Frontal cortex (tissue), 4 donors: ENCODE measurements around the gene KBTBD6. TPM values are rescaled to one million over a fixed set of nuclear protein-coding genes. Genes with fewer than 3 reads are reported as not detected.
"Not testable (repeated sequence)": the region's sequence is repeated elsewhere in the genome, so short reads cannot be mapped to it uniquely, and the experiment has no call there.

Experiments used
- DNase-seq, 2 donors: peaks; one replicate each; pipeline ENCODE4 v3.0.0; 2012; ENCODE audit warnings: low spot score in 2 of 2
- FAIRE-seq: peaks from 2 replicates; lab custom pipeline; 2012; peaks lifted over from hg19 to GRCh38; lab: Jason Lieb, UNC
- total RNA-seq: library from RNA; depleted of rRNA; stranded (reverse); fragments of >200 nt; gene quantifications from one replicate; pipeline ENCODE4 v1.2.3, GENCODE V29; 2014
- donor health status: control.
- donor health status: control.
- donor health status: control.

KBTBD6 gene
- 101 TPM for total RNA-seq

DNA sequence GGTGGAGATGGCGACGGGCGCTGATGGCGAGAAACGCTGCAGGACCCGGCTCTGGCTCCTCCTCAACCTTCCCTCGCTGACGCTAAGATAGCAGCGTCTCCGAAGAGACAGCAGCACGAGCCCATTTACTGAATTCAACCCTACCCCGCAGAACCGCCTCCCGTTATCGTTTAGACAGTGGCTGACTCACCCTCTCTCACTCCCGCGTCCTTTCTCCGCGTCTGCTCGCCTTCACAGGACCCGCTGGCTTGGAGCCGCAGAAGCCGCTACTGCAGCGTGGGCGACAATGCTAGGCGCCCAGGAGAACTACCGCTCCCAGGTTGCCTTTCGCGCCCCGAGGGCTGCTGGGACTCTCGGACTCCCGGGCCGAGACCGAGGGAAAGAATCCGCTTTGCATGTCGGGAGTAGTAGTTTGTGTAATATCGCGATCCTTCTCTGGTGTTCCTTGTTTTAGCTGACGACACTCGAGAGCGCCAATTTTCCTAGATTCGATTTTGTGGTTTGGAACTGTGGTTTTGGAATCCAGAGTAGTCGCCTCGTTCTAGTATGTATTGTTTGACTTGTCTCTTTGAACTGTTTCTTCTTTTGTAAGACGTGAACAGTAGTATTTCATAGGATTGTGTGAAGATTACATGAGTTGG, at the start of gene KBTBD6:
Gene KBTBD6, minus strand, starts transcription at position 291 of the 641 bp plus-strand sequence. CDS start 291 bp downstream, outside the sequence.
- no peak for FAIRE-seq
- peak; percentile 68 to 86 for DNase-seq

GRCh38 chr13:41182231-41182630, 49.6 kb upstream of the KBTBD6 start:
- no peak for FAIRE-seq

DNA sequence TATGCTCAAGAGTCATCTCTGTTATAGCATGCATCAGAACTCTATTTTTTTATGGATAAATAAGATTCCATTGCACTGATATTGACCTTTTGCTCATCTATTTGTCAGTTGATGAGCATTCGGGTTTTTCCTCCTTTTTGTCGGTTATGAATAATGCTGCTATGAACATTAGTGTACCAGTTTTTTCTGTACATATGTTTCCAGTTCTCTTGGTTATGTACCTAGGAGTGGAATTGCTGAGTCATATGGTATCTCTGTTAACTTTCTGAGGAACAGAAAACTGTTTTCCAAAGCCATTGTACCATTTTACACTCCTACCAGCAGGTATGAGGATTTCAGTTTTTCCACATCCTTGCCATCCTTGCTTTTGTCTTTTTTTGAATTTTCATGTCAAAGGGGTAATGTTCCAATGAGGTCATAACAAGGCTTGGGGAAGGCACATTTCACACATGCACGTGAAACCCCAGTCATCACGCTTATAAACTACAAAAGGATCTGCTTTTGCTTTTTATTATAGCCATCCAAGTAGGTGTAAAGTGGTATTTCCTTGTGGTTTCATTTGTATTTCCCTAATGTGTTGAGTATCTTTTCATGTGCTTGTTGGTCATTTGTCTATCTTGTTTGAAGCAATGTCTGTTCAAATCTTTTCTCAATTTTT, 47.1 kb upstream of the KBTBD6 start:
- DNase-seq, result no peak
- no peak for FAIRE-seq

More at GRCh38 chr13:41182231-41182630, 49.6 kb upstream of the KBTBD6 start:
- DNase-seq, result no peak

DNA sequence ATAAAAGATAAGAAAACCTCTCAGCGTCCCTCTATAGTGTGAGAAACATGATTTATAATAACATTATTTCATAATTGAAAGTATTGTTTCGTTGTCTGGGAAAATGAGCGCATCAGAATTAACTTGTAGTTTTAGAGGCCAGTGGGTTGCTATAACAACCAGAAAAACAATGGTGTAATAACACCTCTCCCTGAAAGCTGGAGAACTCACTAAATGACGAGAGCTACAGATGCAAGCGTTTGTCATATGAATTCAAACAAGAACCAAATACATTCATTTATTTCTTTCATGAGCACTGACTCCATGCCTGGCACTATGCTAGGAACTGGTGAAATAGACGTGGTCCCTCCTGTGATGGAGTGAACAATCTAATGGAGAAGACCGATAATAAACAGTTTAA, 45.4 kb upstream of the KBTBD6 start:
- DNase-seq, result no peak

GRCh38 chr13:41177616-41178015, 45.0 kb upstream of the KBTBD6 start:
- no peak for FAIRE-seq
- DNase-seq, result no peak

More for the DNA sequence above, 45.4 kb upstream of the KBTBD6 start:
- FAIRE-seq, result no peak

DNA sequence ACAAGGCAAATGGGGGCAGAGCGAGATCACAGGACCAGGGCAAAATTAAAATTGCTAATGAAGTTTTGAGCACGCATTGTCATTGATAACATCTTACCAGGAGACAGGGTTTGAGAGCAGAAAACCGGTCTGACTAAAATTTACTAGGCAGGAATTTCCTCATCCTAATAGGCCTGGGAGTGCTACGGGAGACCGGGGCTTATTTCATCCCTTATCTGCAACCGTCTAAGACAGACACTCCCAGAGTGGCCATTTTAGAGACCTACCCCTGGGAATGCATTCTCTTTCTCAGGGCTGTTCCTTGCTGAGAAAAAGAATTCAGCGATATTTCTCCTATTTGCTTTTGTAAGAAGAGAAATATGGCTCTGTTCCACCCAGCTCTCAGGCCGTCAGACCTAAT, 43.0 kb upstream of the KBTBD6 start:
- not testable (repeated sequence) for FAIRE-seq, DNase-seq

- FAIRE-seq, result no peak
- no peak for DNase-seq
Observed at GRCh38 chr13:41162151-41162550, 29.5 kb upstream of the KBTBD6 start.

- FAIRE-seq (no peak), DNase-seq (no peak)
Observed at GRCh38 chr13:41159174-41159573, 26.6 kb upstream of the KBTBD6 start.

GRCh38 chr13:41157048-41157717, 24.6 kb upstream of the KBTBD6 start:
- FAIRE-seq (no peak), DNase-seq (no peak)

DNA sequence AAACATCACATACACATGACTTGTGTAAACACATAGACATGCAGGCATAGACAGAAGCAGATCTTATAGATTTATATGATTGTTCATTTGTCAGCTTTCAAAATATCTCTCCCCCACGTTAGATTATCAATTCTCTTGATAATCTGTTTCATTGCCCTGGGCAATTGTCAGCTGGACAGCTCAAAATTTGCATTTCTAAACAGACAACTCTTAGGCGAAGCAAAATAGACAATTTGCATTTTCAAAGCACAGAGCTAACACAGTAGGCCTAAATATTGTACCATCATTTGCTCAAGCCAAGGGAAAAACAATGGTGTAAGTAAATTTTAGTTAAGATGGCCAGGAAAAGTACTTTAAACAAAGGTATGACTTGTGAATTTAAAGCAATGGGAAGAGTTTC, 24.0 kb upstream of the KBTBD6 start:
- FAIRE-seq (no peak), DNase-seq (no peak)

GRCh38 chr13:41154042-41154441, 21.4 kb upstream of the KBTBD6 start:
- no peak for FAIRE-seq
- no peak for DNase-seq

- DNase-seq, result no peak
- no peak for FAIRE-seq
Observed at GRCh38 chr13:41152005-41152404, 19.4 kb upstream of the KBTBD6 start.

DNA sequence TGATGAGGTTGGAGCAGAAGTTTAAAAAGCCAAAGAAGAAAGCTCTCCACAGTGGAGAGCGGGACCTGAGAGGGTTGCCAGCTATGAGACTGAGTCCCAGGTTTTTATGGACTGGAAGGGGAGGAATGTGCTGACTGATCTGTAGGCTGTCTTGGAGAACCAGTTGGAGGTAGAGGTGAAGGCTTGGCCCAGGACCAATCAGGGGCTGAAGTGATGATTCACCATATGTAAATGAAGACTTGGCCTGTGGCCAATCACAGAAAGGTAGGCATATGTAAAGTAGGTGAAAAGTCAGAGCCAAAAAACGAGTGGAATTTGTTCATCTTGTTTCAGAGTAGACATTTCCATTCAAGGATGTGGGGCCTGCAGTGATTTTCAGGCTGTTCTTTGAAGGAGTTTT, 17.5 kb upstream of the KBTBD6 start:
- DNase-seq, result no peak
- FAIRE-seq, result no peak

DNA sequence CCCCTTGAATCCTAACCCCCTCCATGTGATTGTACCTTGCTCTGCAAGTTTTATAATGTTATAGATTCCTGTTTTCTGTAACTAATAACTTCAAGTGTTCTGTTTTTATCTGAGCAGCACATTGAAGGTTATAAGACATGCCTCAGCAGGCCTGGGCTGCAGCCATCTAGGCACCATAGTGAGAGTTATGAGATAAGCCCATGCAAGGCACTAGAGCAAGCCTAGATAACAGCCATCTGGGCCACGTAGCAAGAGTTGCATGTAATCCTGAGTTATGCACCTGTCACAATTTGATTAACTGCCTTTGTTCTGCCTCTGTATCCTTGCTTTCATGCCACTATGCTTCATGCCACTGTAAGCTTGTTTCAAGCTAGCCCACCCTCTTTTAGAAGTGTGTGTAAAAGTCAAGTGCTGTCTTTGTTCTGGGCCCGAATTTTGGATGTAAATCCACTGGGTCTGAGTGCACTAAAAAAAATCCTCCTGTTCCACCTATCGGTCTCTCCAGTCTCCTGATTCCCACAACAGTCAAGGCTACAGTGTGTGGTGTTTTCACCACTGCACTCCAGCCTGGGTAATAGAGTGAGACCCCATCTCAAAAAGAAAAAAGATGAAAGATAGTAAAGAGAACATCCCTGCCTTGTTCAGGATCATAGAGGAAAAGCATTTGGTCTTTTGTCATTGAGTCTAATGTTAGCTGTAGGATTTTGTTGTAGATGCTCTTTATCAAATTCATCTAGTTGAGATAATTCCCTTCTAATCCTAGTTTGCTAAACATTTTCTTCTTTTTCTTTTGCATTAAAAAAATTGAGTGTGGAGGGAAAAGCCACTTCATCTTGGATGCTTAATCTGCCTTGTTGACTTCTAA, 16.0 kb upstream of the KBTBD6 start:
- no peak for FAIRE-seq
- DNase-seq, result no peak

- FAIRE-seq, result no peak
- DNase-seq, result no peak
Observed at GRCh38 chr13:41145136-41145908, 12.7 kb upstream of the KBTBD6 start.

- no peak for FAIRE-seq
- no peak for DNase-seq
Observed at GRCh38 chr13:41144576-41144975, 12.0 kb upstream of the KBTBD6 start.

GRCh38 chr13:41139296-41139966, 6.8 kb upstream of the KBTBD6 start:
- DNase-seq (no peak), FAIRE-seq (peak; percentile 50)

- FAIRE-seq, result no peak
- no peak for DNase-seq
Observed at GRCh38 chr13:41137951-41138350, 5.3 kb upstream of the KBTBD6 start.

DNA sequence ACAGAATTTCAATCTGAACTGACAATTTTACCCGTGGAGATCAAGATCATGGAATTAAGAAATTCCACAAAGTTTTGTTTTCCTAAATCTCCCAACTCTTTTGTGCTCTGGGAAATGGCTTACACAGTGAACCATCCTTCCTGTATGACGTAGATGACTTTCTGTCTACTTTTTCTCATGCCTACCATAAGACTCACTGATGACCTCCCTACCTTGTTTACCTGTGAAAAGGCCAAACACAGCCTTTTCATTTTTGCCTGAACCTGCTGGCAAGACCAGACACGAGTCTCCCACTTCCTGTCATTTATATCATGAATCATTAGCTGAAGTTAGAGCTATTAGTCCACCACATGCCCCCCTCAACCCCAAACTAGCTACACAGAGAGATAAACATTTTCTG, 4.6 kb upstream of the KBTBD6 start:
- DNase-seq, result no peak
- no peak for FAIRE-seq
